SK-N-SH (cell line): ENCODE measurements around the gene LNX2. TPM values are rescaled to one million over a fixed set of nuclear protein-coding genes. Genes with fewer than 3 reads are reported as not detected.

ENCODE experiments used
- CTCF ChIA-PET: fragments of 300-600, 350-600 bp; formaldehyde crosslinking; extraction: SDS; loops from one replicate; lab custom pipeline; 2021; lab: Yijun Ruan, JAX
- POLR2A ChIA-PET: fragments of 350-600 bp; sonication (Branson Sonifier 250); formaldehyde crosslinking; extraction: SDS; loops from one replicate; lab custom pipeline; 2020; ENCODE audit warnings: antibody characterized with exemption, inconsistent platforms; lab: Yijun Ruan, JAX
- DNase-seq: peaks from one replicate; pipeline ENCODE4 v3.0.0; 2012
- H2AFZ ChIP-seq: fragments of 200-600 bp; sonication (generic); 2 replicates; pipeline ENCODE4 v1.8.1; 2016; ENCODE audit warnings: antibody characterized with exemption, mild to moderate bottlenecking, low read depth
- H3F3A ChIP-seq: fragments of 200-600 bp; sonication (generic); replicated peaks from 2 replicates; pipeline ENCODE3; 2016; ENCODE audit warnings: antibody characterized with exemption, mild to moderate bottlenecking; ENCODE audit not compliant: insufficient read depth
- H3K27ac ChIP-seq, 2 experiments: fragments of 200-500 bp in 1 of 2; fragments of 200-600 bp in 1 of 2; sonication (Bioruptor generic) in 1 of 2; sonication (generic), shearing (Covaris generic) in 1 of 2; 2 replicates each; pipeline versions ENCODE4 v1.5.1 to v1.6.1; 2014 to 2016; ENCODE audit warnings: low read depth in 2 of 2, inconsistent platforms in 1 of 2, low read length in 1 of 2, mild to moderate bottlenecking in 1 of 2, mixed read lengths in 1 of 2
- H3K27me3 ChIP-seq: fragments of 200-600 bp; sonication (generic), shearing (Covaris generic); 2 replicates; pipeline ENCODE4 v1.6.1; 2016; ENCODE audit warnings: mixed run types; ENCODE audit not compliant: insufficient read depth
- H3K36me3 ChIP-seq, 2 experiments: fragments of 200-500 bp in 1 of 2; fragments of 200-600 bp in 1 of 2; sonication (Bioruptor generic) in 1 of 2; sonication (generic) in 1 of 2; replicated peaks in 1 of 2; 2 replicates each; pipeline versions ENCODE3 to v1.5.1; 2014 to 2016; ENCODE audit warnings: low read length in 1 of 2, mild to moderate bottlenecking in 1 of 2; ENCODE audit not compliant: insufficient read depth in 2 of 2, control insufficient read depth in 1 of 2
- H3K4me1 ChIP-seq, 2 experiments: fragments of 200-500 bp in 1 of 2; fragments of 200-600 bp in 1 of 2; sonication (Bioruptor generic) in 1 of 2; sonication (generic), shearing (Covaris generic) in 1 of 2; 2 replicates each; pipeline versions ENCODE4 v1.5.1 to v1.6.1; 2014 to 2016; ENCODE audit warnings: low read depth in 1 of 2, low read length in 1 of 2, mixed run types in 1 of 2; ENCODE audit not compliant: insufficient read depth in 2 of 2, control insufficient read depth in 1 of 2
- H3K4me2 ChIP-seq: fragments of 200-600 bp; sonication (generic), shearing (Covaris generic); 2 replicates; pipeline ENCODE4 v1.6.1; 2017; ENCODE audit warnings: mixed run types
- H3K4me3 ChIP-seq, 2 experiments: fragments of 200-500 bp in 1 of 2; fragments of 200-600 bp in 1 of 2; sonication (Bioruptor generic) in 1 of 2; sonication (generic), shearing (Covaris generic) in 1 of 2; 2 replicates each; pipeline versions ENCODE4 v1.5.1 to v1.8.1; 2014 to 2016; ENCODE audit warnings: low read depth in 2 of 2, inconsistent platforms in 1 of 2, low read length in 1 of 2, mild to moderate bottlenecking in 1 of 2, mixed read lengths in 1 of 2, moderate library complexity in 1 of 2
- H3K79me2 ChIP-seq: fragments of 200-600 bp; sonication (generic); 2 replicates; pipeline ENCODE4 v1.8.1; 2017; ENCODE audit warnings: mild to moderate bottlenecking; ENCODE audit not compliant: insufficient read depth
- H3K9ac ChIP-seq: fragments of 200-600 bp; sonication (generic); 2 replicates; pipeline ENCODE4 v1.6.1; 2017; ENCODE audit warnings: mixed run types
- H3K9me2 ChIP-seq: fragments of 200-600 bp; sonication (generic); 2 replicates; pipeline ENCODE4 v1.6.1; 2017; ENCODE audit warnings: mixed run types
- H3K9me3 ChIP-seq: fragments of 200-600 bp; sonication (generic); 2 replicates; pipeline ENCODE4 v1.6.1; 2017; ENCODE audit warnings: mixed run types, mild to moderate bottlenecking, moderate library complexity
- H4K20me1 ChIP-seq: fragments of 200-600 bp; sonication (generic); 2 replicates; pipeline ENCODE4 v1.6.1; 2017; ENCODE audit warnings: mild to moderate bottlenecking, mixed run types; ENCODE audit not compliant: insufficient read depth
- CHD2 ChIP-seq: fragments of 150-350 bp; IDR thresholded peaks from 2 replicates; pipeline ENCODE4 v1.6.1; 2018; ENCODE audit warnings: low read length; ENCODE audit not compliant: partially characterized antibody
- FOSL2 ChIP-seq: IDR thresholded peaks from 2 replicates; pipeline ENCODE4 v1.4.0; 2012; ENCODE audit warnings: low read depth, mild to moderate bottlenecking, moderate library complexity, borderline replicate concordance
- FOXM1 ChIP-seq: IDR thresholded peaks from 2 replicates; pipeline ENCODE4 v1.4.0; 2012; ENCODE audit warnings: low read depth, mild to moderate bottlenecking
- GATA2 ChIP-seq: sonication (generic); formaldehyde crosslinking; IDR thresholded peaks from 2 replicates; pipeline ENCODE4 v1.5.0; 2020; ENCODE audit warnings: mild to moderate bottlenecking, missing genetic modification reagents
- IRF3 ChIP-seq: fragments of 150-350 bp; IDR thresholded peaks from 2 replicates; pipeline ENCODE4 v1.6.1; 2016; ENCODE audit warnings: mild to moderate bottlenecking, low read depth, low read length
- JUND ChIP-seq: IDR thresholded peaks from 2 replicates; pipeline ENCODE4 v1.4.0; 2012
- MEF2A ChIP-seq: IDR thresholded peaks from 2 replicates; pipeline ENCODE4 v1.4.0; 2012; ENCODE audit warnings: low read depth, borderline replicate concordance
- PBX3 ChIP-seq: IDR thresholded peaks from 2 replicates; pipeline ENCODE4; 2012
- RAD21 ChIP-seq: IDR thresholded peaks from 2 replicates; pipeline ENCODE4 v1.6.1; 2012; ENCODE audit warnings: mild to moderate bottlenecking, low read length
- RCOR1 ChIP-seq: fragments of 150-350 bp; IDR thresholded peaks from 2 replicates; pipeline ENCODE4 v1.6.1; 2017; ENCODE audit warnings: antibody characterized with exemption, low read length
- SIN3A ChIP-seq: IDR thresholded peaks from 2 replicates; pipeline ENCODE4 v1.6.1; 2012; ENCODE audit warnings: low read depth, mild to moderate bottlenecking, low read length, moderate library complexity, borderline replicate concordance
- SMC3 ChIP-seq: IDR thresholded peaks from 2 replicates; pipeline ENCODE4 v1.6.1; 2012; ENCODE audit warnings: low read depth, low read length, improper control_type of control experiment
- TAF1 ChIP-seq: IDR thresholded peaks from 2 replicates; pipeline ENCODE4 v1.6.1; 2012; ENCODE audit warnings: low read depth, mild to moderate bottlenecking, low read length, moderate library complexity, borderline replicate concordance
- TCF12 ChIP-seq: IDR thresholded peaks from 2 replicates; pipeline ENCODE4 v1.4.0; 2012
- USF1 ChIP-seq: IDR thresholded peaks from 2 replicates; pipeline ENCODE4 v1.4.0; 2012; ENCODE audit warnings: low read depth, borderline replicate concordance
- YY1 ChIP-seq: IDR thresholded peaks from 2 replicates; pipeline ENCODE4 v1.4.0; 2012; ENCODE audit warnings: low read depth, mild to moderate bottlenecking
- WGBS: methylation state at CpG from one replicate; pipeline ENCODE4 v1.1.6; 2017; ENCODE audit warnings: low lambda C conversion rate; 5-methylcytosine and 5-hydroxymethylcytosine counted together
- polyA plus RNA-seq, 3 experiments: library from polyadenylated mRNA; depleted of rRNA; stranded (reverse); fragments of >200 nt; gene quantifications; 2 replicates each; pipeline ENCODE4 v1.2.3, GENCODE V29; 2012
- TF ChIP-seq, protein P1 (sequence below): IDR thresholded peaks from 2 replicates; pipeline ENCODE4 v1.4.0; 2012; ENCODE audit warnings: low read depth, borderline replicate concordance
- TF ChIP-seq, protein P2 (sequence below): IDR thresholded peaks from 2 replicates; pipeline ENCODE4 v1.4.0; 2012; ENCODE audit warnings: low read depth

LNX2 gene
- polyA plus RNA-seq, 1 of the 3 experiments (the other 2 are of a cell fraction), result 3.7 TPM

DNA sequence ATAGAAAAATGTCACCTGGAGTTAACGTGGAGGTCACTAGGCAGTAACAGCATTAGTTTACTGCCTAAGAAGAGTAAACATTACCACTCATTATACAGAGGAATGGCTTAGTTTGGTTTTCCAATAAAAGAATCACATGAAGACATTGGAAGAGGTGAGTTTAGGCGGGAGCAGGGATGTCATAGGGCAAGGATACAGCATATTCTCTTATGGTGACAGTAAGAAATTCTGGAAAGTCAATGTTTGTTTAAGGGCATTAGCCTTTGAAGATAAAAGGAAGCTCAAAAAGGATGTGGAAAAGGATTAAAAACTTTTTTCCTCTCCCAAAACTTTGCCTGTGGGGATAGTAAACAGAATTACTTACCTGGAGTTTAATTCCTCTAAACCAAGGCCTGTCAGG is 5.5 kb upstream of the LNX2 start:
- Histone ChIP-seq H3K4me2 (no peak overlapping the region), H3K36me3 (peaks cover 31 to 42% of the 10 kb centered on the region in 2 experiments), H3F3A (peaks cover 9% of the 10 kb centered on the region), H3K9me3 (no peaks in the 10 kb centered on the region), H4K20me1 (peaks cover 54% of the 10 kb centered on the region), H3K79me2 (peaks cover 86% of the 10 kb centered on the region), H3K9ac (no peak overlapping the region), H3K9me2 (no peaks in the 10 kb centered on the region), H3K4me1 (peaks cover 0 to 6% of the 10 kb centered on the region in 2 experiments; a peak in 2 of 4 replicates), H3K4me3 (no peak overlapping the region), H2AFZ (no peak overlapping the region), H3K27me3 (no peaks in the 10 kb centered on the region), H3K27ac (no peak overlapping the region)
- TF ChIP-seq, protein P1, sequence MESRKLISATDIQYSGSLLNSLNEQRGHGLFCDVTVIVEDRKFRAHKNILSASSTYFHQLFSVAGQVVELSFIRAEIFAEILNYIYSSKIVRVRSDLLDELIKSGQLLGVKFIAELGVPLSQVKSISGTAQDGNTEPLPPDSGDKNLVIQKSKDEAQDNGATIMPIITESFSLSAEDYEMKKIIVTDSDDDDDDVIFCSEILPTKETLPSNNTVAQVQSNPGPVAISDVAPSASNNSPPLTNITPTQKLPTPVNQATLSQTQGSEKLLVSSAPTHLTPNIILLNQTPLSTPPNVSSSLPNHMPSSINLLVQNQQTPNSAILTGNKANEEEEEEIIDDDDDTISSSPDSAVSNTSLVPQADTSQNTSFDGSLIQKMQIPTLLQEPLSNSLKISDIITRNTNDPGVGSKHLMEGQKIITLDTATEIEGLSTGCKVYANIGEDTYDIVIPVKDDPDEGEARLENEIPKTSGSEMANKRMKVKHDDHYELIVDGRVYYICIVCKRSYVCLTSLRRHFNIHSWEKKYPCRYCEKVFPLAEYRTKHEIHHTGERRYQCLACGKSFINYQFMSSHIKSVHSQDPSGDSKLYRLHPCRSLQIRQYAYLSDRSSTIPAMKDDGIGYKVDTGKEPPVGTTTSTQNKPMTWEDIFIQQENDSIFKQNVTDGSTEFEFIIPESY, result no peak
- no peak for TF ChIP-seq GATA2 (CRISPR knock-in tag)
- no peak for TF ChIP-seq FOSL2
- no peak for TF ChIP-seq CHD2
- no peak for TF ChIP-seq RCOR1
- DNase-seq, result no peak
- ChIA-PET CTCF (no interaction called here), POLR2A (no interaction called here)
- WGBS, result 96% methylated on average over 2 of the region's 2 CpGs

GRCh38 chr13:27624071-27624470 is 3.7 kb upstream of the LNX2 start:
- Histone ChIP-seq H2AFZ (no peak overlapping the region), H3K9me3 (no peaks in the 10 kb centered on the region), H3K4me2 (no peak overlapping the region)
- CTCF ChIA-PET, result interaction anchor here (0.9 kb wide), 1 partner anchor 21 kb away, joined by 3 read pairs; no protein-coding TSS in a partner anchor
- TF ChIP-seq, protein P1, result no peak
- TF ChIP-seq IRF3 (no peak), CHD2 (no peak), SIN3A (no peak), MEF2A (no peak), YY1 (no peak), RAD21 (no peak), FOSL2 (no peak), TCF12 (no peak), SMC3 (no peak), FOXM1 (no peak), JUND (no peak), TAF1 (no peak), PBX3 (no peak), USF1 (no peak)
- TF ChIP-seq, protein P2, sequence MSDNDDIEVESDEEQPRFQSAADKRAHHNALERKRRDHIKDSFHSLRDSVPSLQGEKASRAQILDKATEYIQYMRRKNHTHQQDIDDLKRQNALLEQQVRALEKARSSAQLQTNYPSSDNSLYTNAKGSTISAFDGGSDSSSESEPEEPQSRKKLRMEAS, result no peak
- TF ChIP-seq, all 33 proteins: peak for 0
- peaks cover 6% of the 10 kb centered on the region for H3F3A ChIP-seq
- POLR2A ChIA-PET, result no interaction called here
- peaks cover 51% of the 10 kb centered on the region for H4K20me1 ChIP-seq
- H3K4me1 ChIP-seq, result peaks cover 3 to 6% of the 10 kb centered on the region in 2 experiments; a peak in 3 of 4 replicates
- H3K27me3 ChIP-seq, result no peaks in the 10 kb centered on the region
- WGBS, result 90% methylated on average over 3 of the region's 3 CpGs
- H3K27ac ChIP-seq, result no peak overlapping the region
- H3K4me3 ChIP-seq, result no peak overlapping the region
- H3K9me2 ChIP-seq, result no peaks in the 10 kb centered on the region
- no peak overlapping the region for H3K9ac ChIP-seq
- peaks cover 74% of the 10 kb centered on the region for H3K79me2 ChIP-seq
- no peak for DNase-seq
- peaks cover 31 to 37% of the 10 kb centered on the region in 2 experiments for H3K36me3 ChIP-seq
